Gastrocnemius medialis (tissue), 4 donors: ENCODE measurements around the gene GIGYF2. TPM values are rescaled to one million over a fixed set of nuclear protein-coding genes. Genes with fewer than 3 reads are reported as not detected.

Experiments used
- ATAC-seq, 2 donors: fragments of 150-250 bp; one replicate each; pipeline ENCODE4 v1.9.1; 2016
- DNase-seq, 2 donors: peaks; one replicate each; pipeline ENCODE4 v3.0.0-alpha.2; 2019
- H3K27ac ChIP-seq, 4 donors: fragments of 200-600 bp; sonication (generic); 1 replicate in 1 of 4; 2 replicates in 3 of 4; pipeline ENCODE4 v1.5.1; 2016 to 2018; ENCODE audit warnings: mild to moderate bottlenecking in 2 of 4, moderate library complexity in 1 of 4
- H3K27me3 ChIP-seq, 3 donors: fragments of 200-600 bp; sonication (generic) in 2 of 3; 1 replicate in 1 of 3; 2 replicates in 2 of 3; pipeline versions ENCODE4 v1.5.1 to v1.6.0; 2016 to 2019; ENCODE audit warnings: mild to moderate bottlenecking in 1 of 3, moderate library complexity in 1 of 3
- H3K36me3 ChIP-seq, 2 donors: fragments of 200-600 bp; sonication (generic) in 1 of 2; one replicate each; pipeline ENCODE4 v1.5.1; 2017 to 2018
- H3K4me1 ChIP-seq, 2 donors: fragments of 200-600 bp; sonication (generic) in 1 of 2; one replicate each; pipeline ENCODE4 v1.5.1; 2016 to 2017; ENCODE audit warnings: mild to moderate bottlenecking in 2 of 2
- H3K4me3 ChIP-seq, 4 donors: fragments of 200-600 bp; sonication (generic) in 3 of 4; 1 replicate in 1 of 4; 2 replicates in 3 of 4; pipeline ENCODE4 v1.5.1; 2016 to 2019; ENCODE audit warnings: mild to moderate bottlenecking in 2 of 4
- H3K9me3 ChIP-seq, 3 donors: fragments of 200-600 bp; sonication (generic) in 2 of 3; 1 replicate in 1 of 3; 2 replicates in 2 of 3; pipeline ENCODE4 v1.5.1; 2016 to 2019
- POLR2A ChIP-seq, 2 donors: fragments of 450-650 bp; IDR thresholded peaks; one replicate each; pipeline ENCODE4 v1.6.1; 2017; ENCODE audit warnings: antibody characterized with exemption in 2 of 2, mild to moderate bottlenecking in 2 of 2, moderate library complexity in 2 of 2
- in situ Hi-C, 4 donors: fragments of 200-750 bp; cut with MboI; loops; one replicate each; pipeline versions ENCODE4 v1.15.0 to v1.8.0; 2017; ENCODE audit warnings: low sequenced_read_pairs in 4 of 4
- intact Hi-C: fragments of 100-400 bp; cut with DNase I; formaldehyde crosslinking; loops from one replicate; pipeline ENCODE4 v1.15.1; 2023; ENCODE audit warnings: low total_unique reads
- total RNA-seq, 4 donors: library from RNA; depleted of rRNA; stranded (reverse); fragments of >200 nt; gene quantifications; one replicate each; pipeline versions ENCODE4 v1.1.0 to v1.2.3, GENCODE V29; 2016
- TF ChIP-seq, protein P1 (sequence below), 5 experiments: fragments of 450-650 bp in 3 of 5; fragments of 200-600 bp in 2 of 5; sonication (generic) in 2 of 5; IDR thresholded peaks in 4 of 5; conservative IDR thresholded peaks in 1 of 5; 1 replicate in 4 of 5; 2 replicates in 1 of 5; pipeline ENCODE4 v1.5.1; 2016 to 2019; ENCODE audit warnings: antibody characterized with exemption in 5 of 5, mild to moderate bottlenecking in 3 of 5, moderate library complexity in 3 of 5

GIGYF2 gene
- total RNA-seq, 4 donors from 2014 or later = 55.7 to 87.8 (median 66.1) TPM

DNA sequence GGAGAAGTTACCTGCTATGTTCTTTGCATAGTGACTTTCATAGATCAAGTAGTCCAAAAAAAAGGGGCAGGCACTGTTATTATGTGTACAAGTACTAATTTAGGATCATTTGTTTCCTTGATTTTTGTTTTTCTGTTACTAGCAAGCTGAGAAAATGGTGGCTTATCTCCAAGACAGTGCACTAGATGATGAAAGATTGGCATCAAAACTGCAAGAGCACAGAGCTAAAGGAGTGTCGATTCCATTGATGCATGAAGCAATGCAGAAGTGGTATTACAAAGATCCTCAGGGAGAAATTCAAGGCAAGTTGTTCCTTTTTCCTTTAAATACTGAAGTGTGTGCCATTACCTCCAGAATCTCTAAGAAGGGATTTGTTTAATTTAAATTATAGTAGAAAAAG, 98.8 kb downstream of the GIGYF2 start:
- DNase-seq = no peak
- intact Hi-C loops = no loop called here
- in situ Hi-C loops = no loop called here
- no peaks in the 10 kb centered on the region for H3K9me3 ChIP-seq
- H3K4me1 ChIP-seq = no peaks in the 10 kb centered on the region
- TF ChIP-seq, protein P1, sequence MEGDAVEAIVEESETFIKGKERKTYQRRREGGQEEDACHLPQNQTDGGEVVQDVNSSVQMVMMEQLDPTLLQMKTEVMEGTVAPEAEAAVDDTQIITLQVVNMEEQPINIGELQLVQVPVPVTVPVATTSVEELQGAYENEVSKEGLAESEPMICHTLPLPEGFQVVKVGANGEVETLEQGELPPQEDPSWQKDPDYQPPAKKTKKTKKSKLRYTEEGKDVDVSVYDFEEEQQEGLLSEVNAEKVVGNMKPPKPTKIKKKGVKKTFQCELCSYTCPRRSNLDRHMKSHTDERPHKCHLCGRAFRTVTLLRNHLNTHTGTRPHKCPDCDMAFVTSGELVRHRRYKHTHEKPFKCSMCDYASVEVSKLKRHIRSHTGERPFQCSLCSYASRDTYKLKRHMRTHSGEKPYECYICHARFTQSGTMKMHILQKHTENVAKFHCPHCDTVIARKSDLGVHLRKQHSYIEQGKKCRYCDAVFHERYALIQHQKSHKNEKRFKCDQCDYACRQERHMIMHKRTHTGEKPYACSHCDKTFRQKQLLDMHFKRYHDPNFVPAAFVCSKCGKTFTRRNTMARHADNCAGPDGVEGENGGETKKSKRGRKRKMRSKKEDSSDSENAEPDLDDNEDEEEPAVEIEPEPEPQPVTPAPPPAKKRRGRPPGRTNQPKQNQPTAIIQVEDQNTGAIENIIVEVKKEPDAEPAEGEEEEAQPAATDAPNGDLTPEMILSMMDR (IDR thresholded peaks at IDR 0.05 in 4 of 5, conservative IDR thresholded peaks at IDR 0.05 in 1 of 5) = no peak
- TF ChIP-seq POLR2A (IDR thresholded peaks at IDR 0.05) = no peak
- H3K27me3 ChIP-seq = no peaks in the 10 kb centered on the region
- ATAC-seq = no peak
- peaks cover 0 to 80% of the 10 kb centered on the region in 2 donors for H3K36me3 ChIP-seq
- H3K4me3 ChIP-seq = no peak overlapping the region
- H3K27ac ChIP-seq = no peak overlapping the region

DNA sequence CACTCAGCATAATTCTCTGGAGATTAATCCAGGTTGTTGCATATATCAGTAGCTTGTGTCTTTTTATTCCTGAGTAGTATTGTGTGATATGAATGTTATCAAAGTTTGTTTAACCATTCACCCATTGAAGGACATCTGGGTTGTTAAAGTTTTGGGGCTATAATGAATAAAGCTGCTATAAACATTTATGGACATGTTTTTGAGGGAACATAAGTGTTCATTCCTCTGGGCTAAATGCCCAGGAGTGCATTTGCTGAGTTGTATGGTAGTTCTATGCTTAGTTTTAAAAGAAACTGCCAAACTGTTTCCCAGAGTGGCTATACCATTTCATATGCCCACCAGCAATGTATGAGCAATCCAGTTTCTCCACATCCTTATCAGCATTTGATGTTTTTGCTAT, 101.1 kb downstream of the GIGYF2 start:
- TF ChIP-seq, protein P1 (IDR thresholded peaks at IDR 0.05 in 4 of 5, conservative IDR thresholded peaks at IDR 0.05 in 1 of 5) = no peak
- no peak for TF ChIP-seq POLR2A (IDR thresholded peaks at IDR 0.05)
- Histone ChIP-seq H3K36me3 (peaks cover 0 to 66% of the 10 kb centered on the region in 2 donors), H3K4me3 (no peak overlapping the region), H3K9me3 (no peaks in the 10 kb centered on the region), H3K27ac (no peak overlapping the region), H3K27me3 (no peaks in the 10 kb centered on the region), H3K4me1 (no peaks in the 10 kb centered on the region)
- DNase-seq = no peak
- in situ Hi-C loops (no loop called here), intact Hi-C loops (no loop called here)
- ATAC-seq = no peak

DNA sequence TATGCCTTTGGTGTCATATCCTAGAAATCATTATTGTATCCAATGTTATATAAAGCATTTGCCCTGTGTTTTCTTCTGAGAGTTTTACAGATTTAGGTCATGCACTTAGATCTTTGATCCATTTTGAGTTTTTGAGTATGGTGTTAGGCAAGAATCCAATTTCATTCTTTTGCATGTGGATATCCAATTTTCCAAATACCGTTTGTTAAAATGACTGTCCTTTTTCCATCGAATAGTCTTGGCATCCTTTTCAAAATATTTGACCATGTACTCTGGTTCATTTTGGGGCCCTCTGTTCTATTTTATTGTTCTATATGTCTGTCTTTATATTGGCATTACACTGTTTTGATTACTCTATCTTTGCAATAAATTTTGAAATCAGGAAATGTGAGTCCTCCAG, 103.0 kb downstream of the GIGYF2 start:
- ATAC-seq (no peak), DNase-seq (no peak)
- intact Hi-C loops (no loop called here), in situ Hi-C loops (loop anchor here in 1 of 4 donors (25.0 kb wide), 1 partner anchor 188 kb away; no protein-coding TSS in a partner anchor)
- no peaks in the 10 kb centered on the region for H3K27me3 ChIP-seq
- H3K27ac ChIP-seq = no peak overlapping the region
- peaks cover 0 to 46% of the 10 kb centered on the region in 2 donors for H3K36me3 ChIP-seq
- H3K4me1 ChIP-seq = no peaks in the 10 kb centered on the region
- no peak for TF ChIP-seq POLR2A (IDR thresholded peaks at IDR 0.05)
- TF ChIP-seq, protein P1 (IDR thresholded peaks at IDR 0.05 in 4 of 5, conservative IDR thresholded peaks at IDR 0.05 in 1 of 5) = no peak
- no peak overlapping the region for H3K4me3 ChIP-seq
- no peaks in the 10 kb centered on the region for H3K9me3 ChIP-seq

DNA sequence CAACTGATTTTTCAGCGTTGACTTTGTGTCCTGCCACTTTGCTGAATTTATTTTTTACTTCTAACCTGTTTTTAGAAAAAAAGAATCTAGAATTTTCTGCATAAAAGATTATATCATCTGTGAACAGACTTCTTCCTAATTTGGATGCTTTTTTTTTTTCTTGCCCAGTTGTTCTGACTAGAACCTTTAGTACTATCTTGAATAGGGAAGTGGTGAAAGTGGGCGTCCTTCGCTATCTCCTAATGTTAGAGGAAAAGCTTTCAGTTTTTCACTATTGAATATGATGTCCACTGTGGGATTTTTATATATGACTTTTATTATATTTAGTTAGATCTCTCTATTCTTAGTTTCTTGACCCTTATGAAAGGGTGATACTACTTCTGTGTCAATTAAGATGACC, 105.0 kb downstream of the GIGYF2 start:
- H3K4me1 ChIP-seq = no peaks in the 10 kb centered on the region
- no peak overlapping the region for H3K27ac ChIP-seq
- peaks cover 0 to 35% of the 10 kb centered on the region in 2 donors for H3K36me3 ChIP-seq
- DNase-seq (no peak), ATAC-seq (no peak)
- H3K4me3 ChIP-seq = no peak overlapping the region
- H3K27me3 ChIP-seq = no peaks in the 10 kb centered on the region
- in situ Hi-C loops (loop anchor here in 1 of 4 donors (25.0 kb wide), 1 partner anchor 190 kb away; no protein-coding TSS in a partner anchor), intact Hi-C loops (no loop called here)
- no peaks in the 10 kb centered on the region for H3K9me3 ChIP-seq
- no peak for TF ChIP-seq POLR2A (IDR thresholded peaks at IDR 0.05)
- TF ChIP-seq, protein P1 (IDR thresholded peaks at IDR 0.05 in 4 of 5, conservative IDR thresholded peaks at IDR 0.05 in 1 of 5) = no peak
